Stimulated activated CD4-positive, alpha-beta T cell treated with anti-CD3 and anti-CD28 coated beads, Interleukin-1b, Interleukin-23, amount 100 ng/mL, for 4 hours (primary cell): ENCODE measurements around the gene PLCE1.
"Not testable (repeated sequence)": the region's sequence is repeated elsewhere in the genome, so short reads cannot be mapped to it uniquely, and the experiment has no call there.

Experiments
- DNase-seq, 2 donors: peaks; one replicate each; pipeline ENCODE4 v3.0.0-alpha.2; 2020; ENCODE audit warnings: low read depth in 2 of 2

The PLCE1 gene

GRCh38 chr10:93993782-93994437, at the start of gene PLCE1:
PLCE1 (plus strand) TSS chr10:93993931; CDS start chr10:94031047, 37,116 bp downstream.
- no peak for DNase-seq

- no peak for DNase-seq
Observed at GRCh38 chr10:93945819-93946218, 47.9 kb upstream of the PLCE1 start.

GRCh38 chr10:93947055-93947454, 46.7 kb upstream of the PLCE1 start:
- DNase-seq: no peak

- no peak for DNase-seq
Observed at GRCh38 chr10:93947524-93947923, 46.2 kb upstream of the PLCE1 start.

- DNase-seq: no peak
Observed at GRCh38 chr10:93951905-93952304, 41.8 kb upstream of the PLCE1 start.

GRCh38 chr10:93954299-93954698, 39.4 kb upstream of the PLCE1 start:
- DNase-seq: no peak

GRCh38 chr10:93954726-93955363, 38.9 kb upstream of the PLCE1 start:
- DNase-seq: no peak

- no peak for DNase-seq
Observed at GRCh38 chr10:93958834-93959233, 34.9 kb upstream of the PLCE1 start.

- DNase-seq: not testable (repeated sequence)
Observed at GRCh38 chr10:93960988-93961387, 32.7 kb upstream of the PLCE1 start.

- DNase-seq: no peak
Observed at GRCh38 chr10:93962973-93963372, 30.8 kb upstream of the PLCE1 start.

- DNase-seq: no peak
Observed at GRCh38 chr10:93963434-93963833, 30.3 kb upstream of the PLCE1 start.

GRCh38 chr10:93965911-93966310, 27.8 kb upstream of the PLCE1 start:
- DNase-seq: no peak

- no peak for DNase-seq
Observed at GRCh38 chr10:93967756-93968155, 26.0 kb upstream of the PLCE1 start.

- no peak for DNase-seq
Observed at GRCh38 chr10:93968540-93968945, 25.2 kb upstream of the PLCE1 start.

- not testable (repeated sequence) for DNase-seq
Observed at GRCh38 chr10:93970433-93971010, 23.2 kb upstream of the PLCE1 start.

GRCh38 chr10:93973748-93974445, 19.8 kb upstream of the PLCE1 start:
- no peak for DNase-seq

GRCh38 chr10:93977442-93977841, 16.3 kb upstream of the PLCE1 start:
- DNase-seq: no peak

GRCh38 chr10:93980486-93980885, 13.2 kb upstream of the PLCE1 start:
- no peak for DNase-seq

GRCh38 chr10:93991114-93991513, 2.6 kb upstream of the PLCE1 start:
- no peak for DNase-seq

GRCh38 chr10:93991596-93992284, 2.0 kb upstream of the PLCE1 start:
- no peak for DNase-seq

GRCh38 chr10:93992400-93993030, 1.2 kb upstream of the PLCE1 start:
- no peak for DNase-seq

GRCh38 chr10:93993414-93993781, 333 bp upstream of the PLCE1 start:
- no peak for DNase-seq
